Measurements from ENCODE around the gene RAMP2.
A peak's percentile ranks its signal among the peaks of the same experiment; 100 is the strongest.
"Not testable (repeated sequence)": the region's sequence is repeated elsewhere in the genome, so short reads cannot be mapped to it uniquely, and the experiment has no call there.

Gene RAMP2

GRCh38 chr17:42767512-42767911, 6.5 kb downstream of the RAMP2 start (continued):
- TF ChIP-seq ZNF280C (tag by site-specific recombination; IDR thresholded peaks at IDR 0.05), result no peak
- TF ChIP-seq ZNF2 (tag by site-specific recombination; IDR thresholded peaks at IDR 0.05), result no peak
- no peak for TF ChIP-seq GFI1B (tag by site-specific recombination; IDR thresholded peaks at IDR 0.05)
- no peak for TF ChIP-seq OSR2 (tag by site-specific recombination; IDR thresholded peaks at IDR 0.05)
- no peak for TF ChIP-seq ZNF548 (tag by site-specific recombination; IDR thresholded peaks at IDR 0.05)

GRCh38 chr17:42768006-42768405, 7.0 kb downstream of the RAMP2 start:
- H3K4me3 ChIP-seq (ENCODE audit: low read depth, low read length), result not testable (repeated sequence)
- POLR2A ChIA-PET, result interaction anchor here (1.2 kb wide), 1 partner anchor 56 kb away, joined by 5 read pairs; the partner anchor contains the start of gene BECN1

GRCh38 chr17:42769964-42770363, 8.9 kb downstream of the RAMP2 start:
- not testable (repeated sequence) for H3K4me1 ChIP-seq (ENCODE audit: control insufficient read depth, insufficient read depth, low read length); H3K4me3 ChIP-seq (ENCODE audit: low read depth, low read length); H3K27ac ChIP-seq (ENCODE audit: extremely low read depth, low read depth, low read length); H3K9me3 ChIP-seq (ENCODE audit: control insufficient read depth, insufficient read depth, low read depth, low read length); H3K36me3 ChIP-seq (ENCODE audit: control insufficient read depth in 2 of 2, insufficient read depth in 1 of 2, low read length in 2 of 2)
- TF ChIP-seq EGR2 (tag by site-specific recombination; IDR thresholded peaks at IDR 0.05; ENCODE audit: low read depth), result peak; percentile 61
- ChIA-PET CTCF (interaction anchor here (0.5 to 0.6 kb wide), 3 partner anchors 8 to 1063 kb away, joined by 3 read pairs; no protein-coding TSS in a partner anchor), POLR2A (interaction anchor here (1.2 kb wide), 1 partner anchor 26 kb away, joined by 5 read pairs; no protein-coding TSS in a partner anchor)

More at GRCh38 chr17:42768006-42768405, 7.0 kb downstream of the RAMP2 start:
- not testable (repeated sequence) for H3K9me3 ChIP-seq (ENCODE audit: control insufficient read depth, insufficient read depth, low read depth, low read length); H3K27ac ChIP-seq (ENCODE audit: extremely low read depth, low read depth, low read length); H3K4me1 ChIP-seq (ENCODE audit: control insufficient read depth, insufficient read depth, low read length); H3K36me3 ChIP-seq (ENCODE audit: control insufficient read depth in 2 of 2, insufficient read depth in 1 of 2, low read length in 2 of 2)
- CTCF ChIA-PET, result interaction anchor here (0.9 to 1.2 kb wide), 2 partner anchors 87 to 230 kb away, joined by 3 read pairs; no protein-coding TSS in a partner anchor
- 0 out of 2 replicates have a peak, but pooled peaks have one; percentile 15 for TF ChIP-seq ZNF600 (tag by site-specific recombination; IDR thresholded peaks at IDR 0.05)

GRCh38 chr17:42772945-42773289, 11.9 kb downstream of the RAMP2 start:
- Histone ChIP-seq H3K4me3 (ENCODE audit: low read depth, low read length) (peak overlapping the region; percentile 94), H3K4me1 (ENCODE audit: control insufficient read depth, insufficient read depth, low read length) (peaks cover 4% of the 10 kb centered on the region; the same call in 1 of the 2 replicates), H3K36me3 (ENCODE audit: control insufficient read depth in 2 of 2, insufficient read depth in 1 of 2, low read length in 2 of 2) (peaks cover 28 to 34% of the 10 kb centered on the region in 2 experiments), H3K9me3 (ENCODE audit: control insufficient read depth, insufficient read depth, low read depth, low read length) (no peaks in the 10 kb centered on the region), H3K27ac (ENCODE audit: extremely low read depth, low read depth, low read length) (peak overlapping the region; percentile 64; the same call in 1 of the 2 replicates)
- TF ChIP-seq ZNF549 (tag by site-specific recombination; IDR thresholded peaks at IDR 0.05), result no peak
- 0 out of 2 replicates have a peak, but pooled peaks have one; percentile 6 for TF ChIP-seq ZNF335 (tag by site-specific recombination; conservative IDR thresholded peaks at IDR 0.05)
- ChIA-PET CTCF (interaction anchor here (0.6 to 4.6 kb wide), 11 partner anchors 8 to 194 kb away, joined by 3 to 32 read pairs (median 5); partner anchors contain the start of genes PSMC3IP and WNK4), POLR2A (interaction anchor here (1.0 to 2.5 kb wide), 18 partner anchors 9 to 236 kb away, joined by 3 to 17 read pairs (median 5); partner anchors contain the start of genes BECN1, CNTD1, COA3 and MLX)

- ChIA-PET POLR2A (interaction anchor here (0.6 to 2.5 kb wide), 24 partner anchors 8 to 542 kb away, joined by 3 to 17 read pairs (median 5); partner anchors contain the start of genes BECN1, CNTD1, COA3 and MLX), CTCF (interaction anchor here (0.6 to 4.6 kb wide), 12 partner anchors 7 to 195 kb away, joined by 3 to 32 read pairs (median 4); partner anchors contain the start of genes PSMC3IP and WNK4)
- peak within 1 kb of the TSS; percentile 64 for H3K27ac ChIP-seq (ENCODE audit: extremely low read depth, low read depth, low read length)
- H3K9me3 ChIP-seq (ENCODE audit: control insufficient read depth, insufficient read depth, low read depth, low read length), result no peaks in the 10 kb centered on the region
- H3K4me1 ChIP-seq (ENCODE audit: control insufficient read depth, insufficient read depth, low read length), result peaks cover 4% of the 10 kb centered on the region; the same call in 1 of the 2 replicates
- peaks cover 32 to 40% of the 10 kb centered on the region in 2 experiments for H3K36me3 ChIP-seq (ENCODE audit: control insufficient read depth in 2 of 2, insufficient read depth in 1 of 2, low read length in 2 of 2)
- H3K4me3 ChIP-seq (ENCODE audit: low read depth, low read length), result peak within 1 kb of the TSS; percentile 94
- TF ChIP-seq ZNF548 (tag by site-specific recombination; IDR thresholded peaks at IDR 0.05) (no peak), SP2 (tag by site-specific recombination; IDR thresholded peaks at IDR 0.05) (peak; percentile 69), KLF1 (tag by site-specific recombination; IDR thresholded peaks at IDR 0.05) (no peak), TRIM28 (IDR thresholded peaks at IDR 0.05; ENCODE audit: borderline replicate concordance, low read length) (peak; percentile 68; the same call in 1 of the 2 replicates), ZNF518A (tag by site-specific recombination; conservative IDR thresholded peaks at IDR 0.05; ENCODE audit: low read depth) (peak; percentile 94), ZBTB26 (tag by site-specific recombination; optimal IDR thresholded peaks at IDR 0.05) (peak; percentile 26), ZNF521 (tag by site-specific recombination; IDR thresholded peaks at IDR 0.05) (no peak), ZNF2 (tag by site-specific recombination; IDR thresholded peaks at IDR 0.05) (peak; percentile 92)
These were observed 12.4 kb downstream of the RAMP2 start, which contains the start of gene VPS25 for GRCh38 chr17:42773290-42774035. VPS25 (plus strand) TSS chr17:42773449; CDS start chr17:42773476, 27 bp downstream.

Data from HEK293 (cell line).